Measurements from ENCODE around the gene EYS.
"Not testable (repeated sequence)": the region's sequence is repeated elsewhere in the genome, so short reads cannot be mapped to it uniquely, and the experiment has no call there.

Gene EYS

GRCh38 chr6:64006246-64006645, 1700.8 kb downstream of the EYS start:
- no peak for DNase-seq

- no peak for DNase-seq
Measured at GRCh38 chr6:64000818-64001491, 1706.1 kb downstream of the EYS start.

GRCh38 chr6:63999613-64000012, 1707.4 kb downstream of the EYS start:
- DNase-seq, result no peak

- DNase-seq, result no peak
Measured at GRCh38 chr6:63998991-63999390, 1708.0 kb downstream of the EYS start.

- no peak for DNase-seq
Measured at GRCh38 chr6:63997734-63998133, 1709.3 kb downstream of the EYS start.

GRCh38 chr6:63997221-63997620, 1709.8 kb downstream of the EYS start:
- DNase-seq, result no peak

GRCh38 chr6:63985223-63985622, 1721.8 kb downstream of the EYS start:
- no peak for DNase-seq

- no peak for DNase-seq
Measured at GRCh38 chr6:63975699-63976098, 1731.3 kb downstream of the EYS start.

- no peak for DNase-seq
Measured at GRCh38 chr6:63968650-63969049, 1738.4 kb downstream of the EYS start.

GRCh38 chr6:63964366-63964765, 1742.7 kb downstream of the EYS start:
- no peak for DNase-seq

GRCh38 chr6:63963769-63964315, 1743.2 kb downstream of the EYS start:
- no peak for DNase-seq

GRCh38 chr6:63953336-63954021, 1753.5 kb downstream of the EYS start:
- DNase-seq, result not testable (repeated sequence)

- no peak for DNase-seq
Measured at GRCh38 chr6:63947792-63948529, 1759.1 kb downstream of the EYS start.

- no peak for DNase-seq
Measured at GRCh38 chr6:63945987-63946386, 1761.0 kb downstream of the EYS start.

GRCh38 chr6:63943826-63944225, 1763.2 kb downstream of the EYS start:
- no peak for DNase-seq

GRCh38 chr6:63941747-63942470, 1765.1 kb downstream of the EYS start:
- no peak for DNase-seq

GRCh38 chr6:63940056-63940455, 1767.0 kb downstream of the EYS start:
- DNase-seq, result no peak

GRCh38 chr6:63936399-63936798, 1770.6 kb downstream of the EYS start:
- no peak for DNase-seq

- DNase-seq, result no peak
Measured at GRCh38 chr6:63935732-63936131, 1771.3 kb downstream of the EYS start.

GRCh38 chr6:63933948-63934347, 1773.1 kb downstream of the EYS start:
- not testable (repeated sequence) for DNase-seq

- DNase-seq, result no peak
Measured at GRCh38 chr6:63930848-63931247, 1776.2 kb downstream of the EYS start.

GRCh38 chr6:63929111-63929510, 1777.9 kb downstream of the EYS start:
- no peak for DNase-seq

GRCh38 chr6:63928613-63929012, 1778.4 kb downstream of the EYS start:
- DNase-seq, result no peak
